Vagina (tissue), 2 donors: ENCODE measurements around the gene INTS2.

Experiments used
- POLR2A ChIP-seq, 2 donors: fragments of 450-650 bp; IDR thresholded peaks; one replicate each; pipeline ENCODE4 v1.6.1; 2017; ENCODE audit warnings: antibody characterized with exemption in 2 of 2, mild to moderate bottlenecking in 2 of 2, moderate library complexity in 2 of 2
- POLR2AphosphoS5 ChIP-seq, 2 donors: sonication (generic); formaldehyde crosslinking; IDR thresholded peaks; one replicate each; pipeline ENCODE4 v1.9.0; 2017; ENCODE audit warnings: antibody characterized with exemption in 2 of 2, mild to moderate bottlenecking in 2 of 2, low read depth in 1 of 2; ENCODE audit not compliant: insufficient read depth in 1 of 2
- TF ChIP-seq, protein P1 (sequence below), 3 experiments: fragments of 450-650 bp in 2 of 3; fragments of 200-600 bp in 1 of 3; sonication (generic) in 1 of 3; IDR thresholded peaks; one replicate each; pipeline ENCODE4 v1.5.1; 2017 to 2019; ENCODE audit warnings: antibody characterized with exemption in 3 of 3, mild to moderate bottlenecking in 2 of 3, moderate library complexity in 2 of 3

DNA sequence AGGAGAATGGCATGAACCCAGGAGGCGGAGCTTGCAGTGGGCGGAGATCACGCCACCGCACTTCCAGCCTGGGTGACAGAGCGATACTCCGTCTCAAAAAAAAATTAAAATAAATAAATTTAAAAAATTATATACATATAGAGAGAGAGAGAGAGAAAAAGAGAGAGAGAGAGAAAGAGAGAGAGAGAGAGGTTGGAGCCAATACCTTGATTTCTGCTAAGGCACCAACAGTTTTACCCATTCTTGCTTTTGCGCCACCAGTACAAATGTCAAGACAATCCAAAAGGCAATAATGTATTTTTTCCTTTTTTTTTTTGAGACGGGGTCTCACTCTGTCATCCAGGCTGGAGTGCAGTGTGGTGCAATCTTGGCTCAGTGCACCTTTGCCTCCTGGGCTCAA lies 81.7 kb downstream of the INTS2 start:
- TF ChIP-seq POLR2A (IDR thresholded peaks at IDR 0.05) (no peak), POLR2AphosphoS5 (IDR thresholded peaks at IDR 0.05; ENCODE audit: insufficient read depth in 1 of 2, low read depth in 1 of 2) (no peak)
- TF ChIP-seq, protein P1, sequence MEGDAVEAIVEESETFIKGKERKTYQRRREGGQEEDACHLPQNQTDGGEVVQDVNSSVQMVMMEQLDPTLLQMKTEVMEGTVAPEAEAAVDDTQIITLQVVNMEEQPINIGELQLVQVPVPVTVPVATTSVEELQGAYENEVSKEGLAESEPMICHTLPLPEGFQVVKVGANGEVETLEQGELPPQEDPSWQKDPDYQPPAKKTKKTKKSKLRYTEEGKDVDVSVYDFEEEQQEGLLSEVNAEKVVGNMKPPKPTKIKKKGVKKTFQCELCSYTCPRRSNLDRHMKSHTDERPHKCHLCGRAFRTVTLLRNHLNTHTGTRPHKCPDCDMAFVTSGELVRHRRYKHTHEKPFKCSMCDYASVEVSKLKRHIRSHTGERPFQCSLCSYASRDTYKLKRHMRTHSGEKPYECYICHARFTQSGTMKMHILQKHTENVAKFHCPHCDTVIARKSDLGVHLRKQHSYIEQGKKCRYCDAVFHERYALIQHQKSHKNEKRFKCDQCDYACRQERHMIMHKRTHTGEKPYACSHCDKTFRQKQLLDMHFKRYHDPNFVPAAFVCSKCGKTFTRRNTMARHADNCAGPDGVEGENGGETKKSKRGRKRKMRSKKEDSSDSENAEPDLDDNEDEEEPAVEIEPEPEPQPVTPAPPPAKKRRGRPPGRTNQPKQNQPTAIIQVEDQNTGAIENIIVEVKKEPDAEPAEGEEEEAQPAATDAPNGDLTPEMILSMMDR (IDR thresholded peaks at IDR 0.05): no peak
